GM18526 (cell line): ENCODE measurements around the gene PARD3B.

ENCODE experiments used
- POLR2A ChIP-seq: IDR thresholded peaks from 3 replicates; pipeline ENCODE4 v1.6.1; 2011; ENCODE audit not compliant: insufficient read length; ENCODE audit errors: extremely low read depth

Gene PARD3B

DNA sequence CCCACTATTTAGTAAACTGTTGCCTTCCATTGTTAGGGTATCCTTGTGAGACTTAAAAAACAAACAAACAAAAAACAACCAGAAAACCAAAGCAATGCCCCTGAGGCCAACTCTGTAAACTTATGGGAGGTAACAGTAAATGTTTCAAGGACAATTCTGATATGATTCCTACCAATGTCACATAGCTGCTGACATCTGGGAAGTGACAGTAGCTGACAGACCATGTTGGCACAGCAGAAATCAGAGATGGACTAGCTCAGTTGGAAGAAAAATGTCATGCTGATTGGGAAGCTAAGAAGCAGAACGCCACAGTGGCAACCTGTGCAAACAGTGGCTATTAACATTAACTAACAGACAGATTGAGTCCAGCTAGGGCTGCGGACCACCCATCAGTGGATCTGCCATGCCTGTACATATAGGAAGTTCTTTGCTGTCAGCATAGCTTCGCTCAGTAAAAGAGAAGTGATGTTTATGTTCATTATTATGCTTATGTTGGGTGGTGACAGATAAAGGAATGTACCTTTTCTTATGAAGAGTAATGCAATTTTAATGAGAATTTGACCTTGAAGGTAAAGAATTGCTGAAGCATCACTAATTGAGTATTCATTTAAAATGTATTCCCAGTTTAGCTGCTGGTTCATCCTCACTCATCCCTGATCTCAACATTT, 180.6 kb downstream of the PARD3B start:
- TF ChIP-seq POLR2A = no peak

DNA sequence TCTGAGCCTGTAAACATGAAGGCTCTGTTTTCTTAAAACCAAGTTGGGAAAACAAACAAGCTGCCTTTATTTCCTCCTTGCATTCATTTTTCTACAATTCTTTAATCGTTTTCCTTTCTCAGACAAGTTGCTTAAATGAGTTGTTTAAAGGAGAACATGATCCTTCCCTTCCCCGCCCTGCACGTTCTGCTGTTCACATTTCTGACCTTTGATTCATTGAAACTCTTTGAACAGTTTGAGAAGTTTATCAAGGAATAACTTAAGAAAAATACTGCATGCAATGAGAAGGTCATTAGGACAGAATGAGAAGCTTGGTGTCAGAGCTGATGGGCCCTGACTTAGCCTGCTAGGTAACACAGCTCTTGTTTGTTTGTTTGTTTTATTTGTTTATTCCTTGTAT, 181.6 kb downstream of the PARD3B start:
- TF ChIP-seq POLR2A = no peak

DNA sequence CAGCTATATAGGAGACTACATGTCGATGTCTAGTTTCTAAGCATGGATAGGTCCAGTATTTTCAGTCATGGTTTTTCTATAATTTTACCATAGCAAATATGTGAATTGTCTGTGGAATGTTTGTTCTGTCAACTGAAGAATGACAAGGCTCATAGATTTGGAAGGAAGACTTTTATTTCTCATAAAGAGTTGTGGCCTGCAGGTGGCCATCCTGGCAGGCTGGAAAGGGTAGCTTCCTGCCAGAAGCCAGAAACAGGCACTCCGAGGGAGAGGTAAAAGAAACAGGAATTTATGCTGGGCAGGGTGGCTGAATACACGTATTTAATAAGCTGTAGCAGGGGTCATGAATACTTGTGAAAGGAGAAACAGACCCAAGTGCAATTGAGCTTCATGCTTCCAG, 182.1 kb downstream of the PARD3B start:
- no peak for TF ChIP-seq POLR2A

DNA sequence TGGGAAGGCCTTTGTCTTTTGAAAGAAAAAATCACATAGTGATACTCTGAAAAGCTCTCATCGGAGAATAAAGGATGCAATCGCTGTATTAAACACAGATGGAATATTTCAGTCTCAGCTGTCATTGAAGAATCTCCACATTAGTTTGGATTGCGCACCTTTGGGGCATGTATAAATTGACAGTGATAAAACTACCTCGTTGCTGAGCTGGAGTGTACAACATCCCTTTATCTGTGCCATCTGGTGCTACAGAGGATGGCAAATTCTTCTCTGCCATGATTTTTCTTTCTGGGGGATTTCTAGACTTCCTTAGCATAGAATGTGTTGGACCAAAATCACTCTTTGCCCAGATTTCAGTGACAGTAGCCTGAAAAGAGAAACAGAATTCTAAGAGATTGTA, 185.3 kb downstream of the PARD3B start:
- no peak for TF ChIP-seq POLR2A

DNA sequence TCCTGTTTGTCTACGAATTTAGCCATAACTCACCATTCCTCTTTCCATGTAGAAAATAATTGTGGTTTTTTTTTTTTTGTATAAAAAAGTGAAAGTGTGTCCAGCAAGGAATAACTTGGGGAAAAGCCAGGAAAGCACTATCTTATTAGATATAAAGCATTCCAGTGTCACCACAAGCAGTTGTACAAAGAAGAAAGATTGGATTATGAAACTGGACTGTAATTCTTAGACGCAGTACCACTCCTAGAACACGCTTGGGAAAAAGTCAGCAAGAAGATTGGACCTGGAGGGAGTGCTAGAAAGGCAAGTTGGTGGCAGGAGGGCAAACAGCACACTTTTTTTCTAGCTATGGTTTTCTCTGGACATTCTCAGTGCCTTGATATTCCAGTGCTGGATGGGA, 186.7 kb downstream of the PARD3B start:
- TF ChIP-seq POLR2A = no peak

DNA sequence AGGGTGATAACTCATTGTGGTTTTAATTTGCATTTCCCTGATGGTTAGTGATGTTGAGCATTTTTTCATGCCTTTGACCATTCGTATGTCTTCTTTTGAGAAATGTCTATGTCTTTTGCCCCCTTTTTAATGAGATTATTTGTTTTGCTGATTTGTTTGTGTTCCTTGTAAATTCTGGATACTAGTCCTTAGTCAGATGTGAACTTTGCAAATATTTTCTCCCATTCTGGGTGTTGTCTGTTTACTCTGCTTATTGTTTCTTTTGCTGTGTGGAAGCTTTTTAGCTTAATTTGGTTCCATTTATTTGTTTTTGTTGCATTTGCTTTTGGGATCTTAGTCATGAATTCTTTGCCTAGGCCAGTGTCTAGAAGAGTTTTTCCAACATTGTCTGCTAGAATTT, 192.0 kb downstream of the PARD3B start:
- TF ChIP-seq POLR2A = no peak

DNA sequence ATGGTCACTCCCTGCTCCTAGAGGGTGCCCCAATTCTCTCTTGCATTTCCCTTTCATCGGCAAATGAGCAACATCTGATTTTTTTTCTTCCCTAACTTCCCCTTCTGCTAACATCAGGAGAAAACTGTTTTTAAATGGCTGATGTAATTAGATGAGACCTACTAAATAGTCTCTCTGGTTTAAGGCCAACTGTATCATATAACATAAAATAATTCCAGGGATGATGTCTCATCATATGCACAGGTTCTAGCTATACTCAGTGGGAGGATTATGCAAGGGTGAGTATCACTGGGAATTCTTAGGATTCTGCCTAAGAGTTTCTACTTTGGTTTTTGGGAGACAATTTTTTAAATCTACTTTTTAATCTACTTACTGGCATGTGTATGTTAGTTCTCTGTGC, 193.4 kb downstream of the PARD3B start:
- TF ChIP-seq POLR2A = no peak

DNA sequence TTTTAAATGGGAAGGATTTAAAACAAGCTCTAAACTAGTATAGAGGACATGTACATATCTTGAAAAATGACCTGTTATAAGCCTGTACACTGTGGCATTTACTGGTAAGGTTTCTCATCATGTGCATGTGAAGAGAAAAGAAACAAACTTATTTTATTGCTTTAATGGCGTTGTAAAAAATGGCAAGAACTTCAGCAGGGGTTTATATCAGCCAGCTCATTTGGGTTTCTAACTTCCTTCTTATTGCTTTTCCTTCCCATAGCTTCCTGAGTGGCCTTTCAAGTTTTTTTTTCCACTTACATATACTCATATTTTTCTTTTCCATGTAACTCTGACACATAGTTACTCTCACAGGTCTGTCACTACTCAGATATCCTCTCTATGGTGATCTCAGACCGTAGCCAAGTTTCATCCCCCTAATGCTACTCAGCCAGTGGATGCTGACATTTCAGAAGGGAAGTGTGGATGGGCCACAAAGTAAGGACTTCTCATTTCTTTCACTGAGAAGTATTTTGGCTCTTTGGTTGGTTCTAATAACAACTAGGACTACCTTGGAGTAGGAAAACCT, 198.2 kb downstream of the PARD3B start:
- TF ChIP-seq POLR2A = no peak

DNA sequence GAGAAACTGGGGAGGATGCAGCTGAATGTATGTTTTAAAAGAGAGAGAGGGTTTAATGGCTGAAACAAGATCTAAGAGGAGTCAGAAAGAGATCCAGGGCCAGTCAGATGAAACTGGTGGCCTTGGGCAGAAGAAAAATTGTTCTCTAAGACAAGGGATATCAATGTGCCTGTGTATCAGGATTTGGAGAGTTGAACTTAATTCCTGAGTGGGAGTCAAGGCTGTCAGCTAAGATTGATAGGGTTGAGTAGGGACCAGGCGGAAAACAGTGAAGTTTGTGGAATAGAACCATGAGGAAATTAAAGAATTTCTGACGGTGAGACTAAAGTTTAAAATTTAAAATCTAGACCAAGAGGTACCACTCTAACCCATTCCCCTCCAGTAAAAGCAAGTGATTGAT, 199.2 kb downstream of the PARD3B start:
- TF ChIP-seq POLR2A = no peak

DNA sequence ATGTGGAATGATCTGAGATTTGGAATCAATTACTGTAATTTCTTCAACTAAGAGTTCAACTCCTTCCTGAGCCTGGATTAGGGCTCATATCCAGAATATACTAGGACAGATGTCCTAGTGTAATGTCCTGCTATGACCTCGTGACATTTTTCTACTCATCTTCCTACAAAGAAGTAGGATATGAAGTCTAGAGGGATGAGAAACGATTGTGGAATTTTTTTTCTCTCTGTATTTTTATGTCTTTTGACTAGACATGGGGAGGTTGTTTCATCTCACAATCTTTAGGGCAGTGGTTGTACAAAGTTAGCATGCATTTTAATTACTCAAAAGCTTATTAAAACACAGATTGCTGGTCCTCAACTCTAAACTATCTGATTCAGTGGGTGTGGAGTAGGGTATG, 203.0 kb downstream of the PARD3B start:
- TF ChIP-seq POLR2A = no peak

DNA sequence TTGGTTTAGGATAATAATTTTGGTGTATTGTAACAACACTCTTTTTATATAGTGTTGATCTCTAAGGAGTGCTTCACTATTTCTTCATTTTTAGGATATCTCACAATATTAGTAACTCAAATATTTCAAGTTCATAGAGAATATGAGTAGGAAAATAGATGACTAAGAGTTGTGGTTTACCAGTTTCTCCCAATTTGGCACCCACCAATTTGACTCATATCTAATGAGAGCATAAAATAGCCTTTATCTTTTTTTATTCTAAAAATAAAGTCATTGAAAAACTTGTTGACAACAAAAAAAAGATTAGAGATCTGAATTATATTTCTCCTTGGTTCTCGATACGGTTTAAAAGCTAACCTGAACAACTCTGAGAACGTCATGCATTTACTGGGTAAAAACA, 204.0 kb downstream of the PARD3B start:
- no peak for TF ChIP-seq POLR2A

DNA sequence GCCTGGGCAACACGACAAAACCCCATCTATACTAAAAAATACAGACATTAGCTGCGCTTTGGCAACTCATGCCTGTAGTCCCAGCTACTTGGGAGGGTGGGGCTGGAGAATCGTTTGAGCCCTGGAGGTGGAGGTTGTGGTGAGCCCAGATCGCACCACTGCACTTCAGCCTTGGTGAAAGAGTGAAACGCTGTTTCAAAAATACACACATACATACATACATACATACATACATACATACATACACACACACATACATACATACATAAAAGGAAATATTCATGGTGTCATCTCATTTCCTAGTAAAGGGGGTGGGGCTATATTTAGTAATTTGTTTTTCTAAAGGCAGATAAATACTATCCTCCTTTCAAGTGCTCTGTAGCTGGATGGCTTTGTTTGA, 205.1 kb downstream of the PARD3B start:
- TF ChIP-seq POLR2A = no peak

DNA sequence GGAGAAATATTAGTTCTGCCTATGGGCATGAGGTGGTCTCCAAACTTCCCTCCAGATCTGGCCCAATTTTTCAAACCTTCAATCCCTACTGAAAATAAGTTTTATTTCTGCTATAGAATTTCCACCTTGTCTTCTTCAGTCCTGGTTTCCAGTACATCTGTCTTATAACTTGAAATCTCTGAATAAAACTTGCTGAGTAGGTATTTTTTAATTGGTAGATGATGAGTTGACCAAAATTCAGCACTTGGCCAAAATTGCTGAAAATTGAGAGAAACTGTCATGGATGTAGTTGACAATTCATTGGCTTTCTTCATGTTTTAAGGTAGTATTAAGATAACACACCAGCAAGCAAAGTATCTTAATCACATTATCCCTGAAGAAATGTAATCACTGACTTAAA, 206.2 kb downstream of the PARD3B start:
- no peak for TF ChIP-seq POLR2A

DNA sequence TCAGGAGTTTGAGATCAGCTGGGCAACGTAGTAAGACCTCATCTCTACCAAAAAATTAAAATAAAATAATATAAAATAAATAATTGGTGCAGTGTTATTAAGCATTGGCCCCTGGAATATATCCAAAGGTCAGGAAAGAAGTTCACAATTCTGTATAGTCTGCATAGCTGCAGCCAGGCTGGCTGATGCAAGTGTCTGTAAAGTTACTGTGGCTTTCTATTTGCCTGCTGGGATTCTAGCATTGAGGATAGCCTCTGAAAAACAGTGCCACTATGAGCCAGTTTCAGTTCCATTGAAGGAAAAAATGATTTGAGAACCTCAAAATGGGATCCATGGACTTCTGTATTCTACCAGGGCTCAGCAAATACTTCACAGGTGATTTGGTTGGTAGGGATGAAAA, 208.6 kb downstream of the PARD3B start:
- no peak for TF ChIP-seq POLR2A

DNA sequence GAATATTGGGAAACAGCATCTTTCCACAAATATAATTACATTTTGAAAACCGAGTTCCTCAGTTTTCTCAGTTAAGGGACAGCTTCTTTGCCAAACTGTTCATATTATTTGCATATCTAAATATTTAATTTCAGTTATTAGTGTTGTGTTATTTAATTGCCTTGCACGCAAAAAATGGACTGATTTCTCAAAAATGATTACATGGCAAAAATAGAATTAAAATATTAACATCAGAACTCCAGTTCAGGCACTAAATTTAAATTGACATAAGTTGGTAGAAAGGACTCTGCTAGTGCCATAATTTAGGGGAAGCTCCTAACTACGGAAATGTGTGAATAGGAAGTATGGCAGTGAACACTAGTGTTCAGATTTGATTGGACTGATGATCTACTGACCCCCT, 209.6 kb downstream of the PARD3B start:
- TF ChIP-seq POLR2A = no peak

DNA sequence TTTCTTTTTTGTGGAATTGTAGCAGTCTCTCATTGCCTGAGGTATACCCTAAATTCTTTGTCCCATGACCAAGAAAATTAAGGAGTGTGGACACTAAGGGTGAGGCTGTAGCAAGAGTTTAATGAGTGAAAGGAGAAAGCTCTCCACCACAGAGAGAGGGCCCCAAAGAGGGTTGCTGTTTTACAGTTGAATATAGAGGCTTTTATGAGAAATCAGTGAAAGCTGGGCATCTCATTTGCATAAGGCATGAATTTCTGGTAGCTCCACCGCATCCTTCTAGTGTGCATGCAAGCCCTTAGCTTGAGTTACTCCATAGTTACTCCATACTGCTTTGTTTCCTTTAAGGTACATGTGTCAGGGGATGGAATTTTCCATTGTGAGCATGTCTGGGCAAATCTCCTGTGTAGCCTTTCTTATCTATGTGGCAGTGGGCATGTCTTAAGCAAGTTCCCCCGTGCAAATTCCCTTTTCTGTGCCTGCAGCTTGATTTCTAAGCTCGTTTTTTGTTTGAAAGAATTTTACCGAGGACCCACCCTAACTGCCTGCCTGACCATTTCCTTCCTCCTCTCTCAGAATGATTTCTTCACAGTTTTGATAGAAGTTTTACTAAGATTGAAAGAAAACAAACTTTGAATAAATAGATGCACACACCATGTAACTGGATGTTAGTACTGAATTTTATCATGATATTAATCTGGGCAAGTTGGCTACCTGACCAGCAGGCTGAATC, 218.9 kb downstream of the PARD3B start:
- TF ChIP-seq POLR2A = no peak

DNA sequence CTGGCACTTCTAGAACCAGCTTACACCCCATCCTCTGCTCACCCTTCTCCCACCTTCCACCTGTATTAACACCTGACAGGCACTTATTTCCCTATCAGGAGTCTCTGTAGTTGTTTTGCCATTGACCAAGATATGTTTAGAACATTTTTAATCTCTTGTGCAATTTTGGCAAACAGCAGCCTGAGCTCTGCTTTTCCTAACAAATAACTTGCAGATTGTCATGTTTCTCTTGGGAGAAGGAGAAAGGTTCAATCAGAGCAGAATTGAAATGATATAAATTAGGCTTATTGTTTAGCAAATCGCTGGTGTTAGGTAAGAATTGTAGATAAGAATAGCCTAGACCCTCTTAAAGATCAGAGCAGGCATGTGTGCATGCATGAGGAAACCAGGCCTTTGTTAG, 225.5 kb downstream of the PARD3B start:
- TF ChIP-seq POLR2A = no peak
